GM19438 (cell line): ENCODE results near the gene CLK4.

Source experiments
- ATAC-seq: cut with Tn5 transposase; IDR thresholded peaks from one replicate; pipeline ENCODE4 v1.9.1; 2021; ENCODE audit warnings: low read depth; ENCODE audit not compliant: unreplicated experiment

CLK4 gene

GRCh38 chr5:178589180-178590140 is 37.4 kb downstream of the CLK4 start:
- peak; percentile 21 for ATAC-seq

GRCh38 chr5:178588769-178589168 is 38.1 kb downstream of the CLK4 start:
- no peak for ATAC-seq

DNA sequence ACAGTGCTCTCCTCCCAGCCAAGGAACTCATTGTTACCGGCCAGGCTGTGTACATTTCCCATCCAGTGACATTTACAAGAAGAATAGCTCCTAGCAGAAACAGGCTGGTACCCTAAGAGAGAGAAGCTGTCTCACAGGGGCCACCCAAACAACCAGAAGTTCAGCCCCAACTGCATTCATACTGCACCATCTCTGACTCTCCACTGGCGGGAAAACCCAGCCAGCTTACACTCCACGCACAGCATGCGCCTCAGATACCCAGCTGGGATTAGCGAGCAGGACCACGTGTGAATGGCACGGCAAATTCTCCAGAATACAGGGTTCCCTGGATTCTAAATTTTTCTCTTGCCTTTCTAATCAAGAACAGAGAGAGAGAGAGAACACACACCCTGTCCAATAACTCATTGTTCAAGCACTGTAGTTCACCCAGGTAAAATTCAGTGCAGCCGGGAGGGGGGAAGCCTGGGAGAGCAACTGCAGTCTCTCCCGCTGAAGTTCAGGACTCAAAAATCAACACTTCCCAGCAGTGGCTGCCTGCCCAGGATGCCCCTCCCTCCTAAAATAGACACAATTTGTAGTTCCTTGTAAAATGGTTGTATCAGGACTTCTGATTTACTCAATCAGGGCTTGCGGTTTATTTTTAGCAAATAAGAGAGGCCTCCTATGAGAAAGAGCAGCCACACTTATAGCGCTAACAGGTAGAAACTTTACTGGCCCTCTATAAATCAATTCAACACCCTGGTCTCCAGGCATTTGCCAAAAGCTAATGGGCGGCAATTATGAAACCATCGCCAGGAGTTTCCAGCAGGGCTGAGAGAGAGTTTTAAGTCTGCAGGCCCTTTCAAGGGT is 38.9 kb downstream of the CLK4 start:
- no peak for ATAC-seq

DNA sequence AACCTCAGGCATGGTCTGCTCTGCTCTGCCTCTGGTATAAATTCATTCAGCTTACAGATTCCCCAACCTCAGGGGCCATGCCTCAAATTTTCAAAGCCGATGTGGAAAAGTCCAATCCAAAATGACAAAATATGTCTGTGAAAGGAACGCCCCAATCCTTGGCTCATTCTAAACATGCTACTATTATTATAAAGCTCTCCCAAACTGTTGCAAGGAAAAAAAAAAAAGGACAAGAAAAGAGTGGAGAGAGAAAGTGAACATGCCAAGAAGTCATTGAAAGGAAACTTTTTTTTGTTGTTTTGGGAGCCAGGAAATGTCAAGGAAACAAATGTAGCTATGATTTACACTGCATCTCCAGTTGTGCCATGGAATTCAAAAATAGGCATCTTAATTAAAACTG is 40.5 kb downstream of the CLK4 start:
- ATAC-seq, result no peak

DNA sequence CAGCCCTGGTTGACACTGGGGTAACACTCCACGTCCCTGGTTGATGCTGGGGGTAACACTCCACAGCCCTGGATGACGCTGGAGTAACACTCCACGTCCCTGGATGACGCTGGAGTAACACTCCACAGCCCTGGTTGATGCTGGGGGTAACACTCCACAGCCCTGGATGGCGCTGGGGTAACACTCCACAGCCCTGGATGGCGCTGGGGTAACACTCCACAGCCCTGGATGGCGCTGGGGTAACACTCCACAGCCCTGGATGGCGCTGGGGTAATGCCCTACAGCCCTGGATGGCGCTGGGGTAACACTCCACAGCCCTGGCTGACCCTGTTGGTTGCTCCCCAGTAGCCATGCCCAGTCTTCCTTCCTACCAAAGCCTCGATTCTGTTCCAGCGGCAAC is 41.4 kb downstream of the CLK4 start:
- peak; percentile 55 for ATAC-seq

- ATAC-seq, result no peak
These were observed 43.6 kb downstream of the CLK4 start for GRCh38 chr5:178583279-178583678.

DNA sequence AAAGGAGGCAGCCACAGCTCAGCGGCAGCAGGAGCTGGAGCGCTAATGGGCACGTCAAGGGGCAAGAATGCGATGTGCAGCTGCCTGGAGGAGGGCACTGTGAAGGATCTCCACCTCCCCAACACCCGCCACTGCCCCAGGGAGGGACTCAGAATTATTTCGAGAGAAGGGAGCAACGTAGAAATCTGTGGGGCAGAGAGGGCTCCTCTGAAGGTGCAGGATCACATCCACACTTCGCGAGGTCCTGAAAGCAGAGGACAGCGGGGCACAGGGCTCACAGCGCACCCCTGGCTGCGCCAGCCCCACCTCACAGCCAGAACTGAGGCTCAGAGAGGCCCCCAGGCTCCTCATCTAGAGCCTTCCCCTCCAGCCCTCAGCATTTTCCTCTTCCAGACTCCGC is 44.6 kb downstream of the CLK4 start:
- no peak for ATAC-seq

GRCh38 chr5:178581621-178582020 is 45.2 kb downstream of the CLK4 start:
- ATAC-seq, result no peak

DNA sequence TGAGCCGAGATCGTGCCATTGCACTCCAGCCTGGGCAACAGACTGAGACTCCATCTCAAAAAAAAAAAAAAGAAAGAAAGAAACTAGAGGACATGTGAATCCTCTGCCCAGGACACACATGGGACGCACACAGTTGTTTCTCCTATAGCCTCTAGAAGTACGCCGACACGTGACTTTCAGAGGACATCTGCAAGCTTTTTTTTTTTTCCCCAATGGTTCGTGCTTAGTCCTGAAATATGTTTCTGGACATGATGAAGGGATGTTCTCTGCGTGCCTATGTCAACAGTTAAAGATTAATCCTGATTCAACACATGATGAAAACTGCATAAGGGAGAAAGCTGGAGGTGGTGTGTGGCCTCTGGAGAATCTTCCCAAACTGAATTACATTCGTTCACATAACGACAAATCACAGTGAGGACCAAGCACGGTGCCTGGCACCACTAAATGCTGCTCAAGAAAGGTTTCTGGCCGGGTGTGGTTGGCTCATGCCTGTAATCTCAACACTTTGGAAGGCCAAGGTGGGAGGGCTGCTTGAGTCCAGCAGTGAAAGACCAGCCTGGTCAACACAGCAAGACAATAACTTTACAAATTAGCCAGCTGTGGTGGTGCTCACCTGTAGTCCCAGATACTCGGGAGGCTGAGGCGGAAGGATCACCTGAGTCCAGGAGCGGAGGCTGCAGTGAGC is 46.4 kb downstream of the CLK4 start:
- no peak for ATAC-seq

- ATAC-seq, result no peak
These were observed 48.9 kb downstream of the CLK4 start for GRCh38 chr5:178577944-178578343.

DNA sequence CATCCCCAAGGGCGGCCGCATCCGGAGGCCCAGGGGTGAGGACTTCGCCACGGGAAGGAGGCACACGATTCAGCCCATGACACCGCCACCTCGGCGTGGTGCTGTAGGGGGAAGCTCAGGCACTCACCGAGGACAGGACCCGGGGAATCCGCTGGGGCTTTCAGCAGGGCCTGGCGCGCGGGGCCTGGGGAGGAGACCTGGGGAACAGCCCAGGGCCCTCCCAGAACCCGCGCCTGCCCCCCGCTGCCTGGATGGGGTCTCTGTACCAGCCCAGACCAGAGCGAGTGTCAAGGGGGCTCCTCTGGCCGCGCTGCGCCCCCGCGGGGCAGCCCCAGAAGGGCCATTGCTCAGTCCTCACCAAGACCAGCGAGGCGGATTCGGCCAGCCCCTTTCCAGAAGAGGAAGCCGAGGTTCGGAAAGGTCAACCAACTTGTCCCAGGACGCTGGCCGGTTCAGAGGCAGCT is 49.4 kb downstream of the CLK4 start:
- no peak for ATAC-seq

DNA sequence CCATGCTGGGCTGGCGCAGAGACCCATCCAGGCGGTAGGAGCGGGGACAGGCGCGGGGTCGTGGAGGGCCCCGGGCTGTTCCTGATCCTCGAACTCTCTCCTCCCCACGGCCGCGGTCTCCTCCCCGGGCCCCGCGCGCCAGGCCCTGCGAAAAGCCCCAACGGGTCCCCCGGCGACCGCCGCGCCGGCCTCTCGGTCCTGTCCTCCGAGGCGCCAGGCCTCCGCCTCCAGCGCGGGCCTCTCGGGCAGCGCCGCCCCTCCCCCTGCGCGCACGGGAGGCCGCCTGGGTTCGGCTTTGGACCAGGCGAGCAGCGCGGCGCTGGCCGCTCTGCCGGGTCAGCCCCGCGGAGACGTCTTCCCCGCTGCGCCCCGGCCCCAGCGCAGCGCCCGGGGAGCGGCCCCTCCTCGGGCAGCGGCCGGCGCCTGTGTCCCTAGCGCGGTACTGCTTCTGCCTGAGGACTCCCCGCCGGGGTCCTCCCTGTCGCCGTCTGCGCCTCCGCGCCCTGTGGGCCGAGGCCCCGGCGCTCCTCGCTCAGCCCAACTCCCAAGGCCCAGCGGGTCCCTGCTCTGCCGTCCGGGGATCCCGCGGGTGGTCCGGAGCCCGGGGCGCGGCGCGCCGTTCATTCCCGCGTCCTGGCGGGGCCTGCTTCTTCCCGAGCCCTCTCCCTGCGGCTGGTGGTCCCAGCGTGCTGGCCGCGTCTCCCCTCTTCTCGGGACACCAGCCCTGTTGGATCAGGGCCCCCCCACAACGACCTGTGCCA is 50.1 kb downstream of the CLK4 start:
- no peak for ATAC-seq

DNA sequence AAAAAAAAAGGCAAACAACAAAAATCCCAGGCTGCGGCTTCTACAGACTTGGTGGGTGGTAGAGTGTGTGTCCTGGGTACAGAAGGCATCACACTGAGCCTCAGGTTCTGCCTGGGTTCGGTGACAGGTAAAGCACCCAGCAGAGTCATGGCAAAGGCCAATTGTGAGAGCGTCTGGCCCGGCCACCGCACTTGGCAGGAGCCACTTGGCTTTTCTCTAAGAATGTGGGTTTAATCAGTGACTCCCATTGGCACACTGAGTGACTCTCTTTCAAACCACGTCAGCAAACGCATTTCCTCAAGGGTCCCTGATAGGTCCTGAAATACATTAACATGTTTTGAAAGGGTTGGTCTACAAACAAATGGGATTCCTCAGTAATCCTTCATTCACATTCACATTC is 53.6 kb downstream of the CLK4 start:
- ATAC-seq, result no peak

DNA sequence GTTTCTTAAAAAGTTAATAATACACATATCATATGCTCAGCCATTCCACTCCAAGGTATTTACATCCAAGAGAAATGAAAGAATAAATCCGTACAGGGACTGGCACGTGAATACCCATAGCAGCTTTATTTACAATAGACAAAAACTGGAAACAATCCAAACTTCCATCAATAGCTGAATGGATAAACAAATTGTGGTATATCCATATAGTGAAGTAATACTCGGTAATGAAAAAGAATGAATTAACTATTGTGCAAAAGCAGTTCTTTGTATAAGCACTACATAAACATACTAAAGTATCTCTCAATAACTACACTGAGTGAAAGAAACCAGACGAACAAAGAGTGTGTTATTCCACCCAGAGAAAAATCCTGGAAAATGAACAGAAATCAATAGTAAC is 54.2 kb downstream of the CLK4 start:
- no peak for ATAC-seq

- no peak for ATAC-seq
These were observed 57.4 kb downstream of the CLK4 start for GRCh38 chr5:178569485-178569884.

GRCh38 chr5:178564811-178565550 is 61.9 kb downstream of the CLK4 start:
- ATAC-seq, result no peak

GRCh38 chr5:178564397-178564796 is 62.5 kb downstream of the CLK4 start:
- no peak for ATAC-seq

GRCh38 chr5:178563621-178564020 is 63.2 kb downstream of the CLK4 start:
- no peak for ATAC-seq

GRCh38 chr5:178561746-178562264 is 65.0 kb downstream of the CLK4 start:
- ATAC-seq, result no peak
